ENCODE results near the gene CHST15.

The CHST15 gene

DNA sequence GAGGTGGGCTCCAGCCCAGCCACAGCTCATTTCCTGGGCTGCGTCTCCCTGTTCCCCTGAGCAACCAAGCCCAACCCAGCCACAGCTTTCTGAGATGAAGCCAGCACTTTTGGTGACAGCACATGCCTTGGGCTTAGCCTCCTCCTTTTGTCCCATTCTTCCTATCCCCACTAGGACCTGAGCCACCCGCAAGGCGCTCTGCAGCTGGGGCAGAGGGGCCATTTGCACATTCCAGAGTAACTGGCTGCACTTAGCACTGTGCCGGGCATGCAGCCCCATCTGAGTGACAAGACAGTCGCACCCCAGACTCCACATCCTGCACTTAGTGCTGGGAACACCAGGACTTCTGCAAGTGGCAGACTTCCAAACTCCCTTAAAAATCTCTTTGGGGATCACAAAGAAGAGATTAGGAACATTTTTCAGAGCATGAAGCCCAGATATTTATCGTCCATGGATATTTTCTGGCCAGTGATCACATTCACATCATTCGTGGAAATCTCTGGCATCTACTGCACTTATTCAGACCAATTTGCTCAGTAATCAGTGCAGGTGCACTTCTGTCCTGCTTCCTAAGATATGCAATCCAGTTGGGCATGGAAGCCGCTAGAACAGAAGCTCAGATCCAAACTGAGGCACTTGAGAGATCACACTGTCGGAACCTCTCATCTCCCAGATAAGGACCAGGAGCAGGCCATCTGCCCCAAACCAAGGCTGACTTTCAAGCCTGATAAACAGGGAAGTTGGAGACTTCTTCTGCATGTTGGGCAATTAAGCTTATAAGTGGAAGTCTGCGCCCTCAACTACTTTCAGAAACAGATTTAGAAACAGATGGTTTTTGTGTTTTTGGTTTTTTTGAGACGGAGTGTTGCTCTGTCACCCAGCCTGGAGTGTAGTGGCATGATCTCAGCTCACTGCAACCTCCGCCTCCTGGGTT, 26.4 kb downstream of the CHST15 start:
- in situ Hi-C loops (cut with MboI; ENCODE audit: low sequenced_read_pairs) = no loop called here

DNA sequence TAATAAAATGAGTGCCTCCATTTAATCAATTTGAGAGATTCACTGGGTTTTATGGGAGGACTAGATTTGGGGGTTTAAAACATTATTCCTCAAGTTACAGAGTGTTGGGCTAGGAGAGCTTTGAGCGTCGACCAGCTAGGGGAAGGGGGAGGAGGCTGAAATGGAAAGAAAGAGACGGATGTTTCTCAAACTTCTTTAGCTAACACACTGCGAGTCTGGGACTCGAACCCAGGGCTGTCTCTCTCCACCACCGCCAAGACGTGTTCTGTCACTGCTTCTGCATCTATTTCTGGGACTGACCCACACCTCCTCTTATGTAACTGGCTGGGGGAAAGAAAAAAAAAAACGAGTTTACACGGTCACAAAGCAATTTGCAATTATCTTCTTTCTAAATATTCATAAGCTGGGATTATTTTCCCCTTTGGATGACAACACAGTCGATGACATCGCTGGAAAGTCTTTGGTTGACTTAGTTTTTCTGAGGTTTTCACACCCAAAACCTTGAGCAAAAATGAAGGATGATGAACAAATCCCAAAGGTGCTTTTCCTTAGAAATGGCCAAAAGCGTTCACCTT, 27.2 kb downstream of the CHST15 start:
- in situ Hi-C loops (cut with MboI; ENCODE audit: low sequenced_read_pairs) = no loop called here

DNA sequence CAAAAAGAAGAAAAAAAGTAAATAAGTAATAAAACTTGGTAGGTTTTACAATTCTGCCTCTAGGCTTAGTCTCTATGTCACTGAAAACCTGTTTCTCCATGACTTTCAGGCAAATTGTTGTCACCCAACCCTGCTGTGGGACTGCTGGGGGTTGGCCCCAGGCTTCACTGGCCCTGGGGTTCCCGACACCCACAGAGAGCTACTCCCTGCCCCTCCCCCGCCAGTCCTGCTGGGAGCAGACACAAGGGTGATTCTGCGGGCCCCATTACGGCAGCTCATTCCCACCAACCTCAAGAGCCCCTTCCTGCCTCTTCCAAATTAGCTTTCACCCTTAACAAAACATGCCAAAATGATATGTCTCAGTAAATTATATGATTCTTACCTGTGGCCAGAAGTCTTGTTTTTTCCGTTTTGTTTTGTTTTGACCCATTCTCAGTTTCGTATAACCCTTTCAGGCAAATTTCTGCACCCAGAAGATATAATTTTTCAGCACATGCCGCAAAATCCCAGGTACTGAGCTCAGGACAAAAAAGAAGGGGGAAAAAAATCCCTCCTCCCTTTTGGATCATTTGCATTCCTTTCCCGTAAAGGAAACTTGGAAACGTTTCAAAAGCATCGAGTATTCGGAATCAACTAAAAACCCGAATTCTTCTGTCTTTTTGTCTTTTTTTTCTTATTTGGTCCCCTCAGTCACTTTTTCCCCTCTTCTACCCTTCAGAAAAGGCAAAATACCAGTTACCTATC, 27.8 kb downstream of the CHST15 start:
- in situ Hi-C loops (cut with MboI; ENCODE audit: low sequenced_read_pairs) = no loop called here

DNA sequence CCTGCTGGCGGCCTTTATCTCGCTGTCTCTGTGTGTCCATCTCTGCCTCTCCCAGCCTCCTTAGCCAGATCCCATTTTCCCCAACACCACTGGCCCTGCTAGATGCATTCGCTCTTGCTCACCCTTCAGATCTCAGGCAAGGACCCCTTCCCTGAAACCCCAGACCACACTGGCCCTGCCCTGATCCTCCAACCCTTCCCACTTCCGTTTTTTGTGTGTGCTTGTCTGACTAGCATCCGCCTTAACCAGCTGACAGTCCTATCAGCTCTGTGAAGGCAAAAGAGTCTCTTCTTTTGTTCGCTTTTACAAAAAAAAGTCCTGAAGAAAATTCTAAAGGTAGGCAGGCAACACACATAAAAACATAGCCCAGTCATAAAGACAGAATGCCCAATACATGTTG, 28.7 kb downstream of the CHST15 start:
- in situ Hi-C loops (cut with MboI; ENCODE audit: low sequenced_read_pairs) = no loop called here

DNA sequence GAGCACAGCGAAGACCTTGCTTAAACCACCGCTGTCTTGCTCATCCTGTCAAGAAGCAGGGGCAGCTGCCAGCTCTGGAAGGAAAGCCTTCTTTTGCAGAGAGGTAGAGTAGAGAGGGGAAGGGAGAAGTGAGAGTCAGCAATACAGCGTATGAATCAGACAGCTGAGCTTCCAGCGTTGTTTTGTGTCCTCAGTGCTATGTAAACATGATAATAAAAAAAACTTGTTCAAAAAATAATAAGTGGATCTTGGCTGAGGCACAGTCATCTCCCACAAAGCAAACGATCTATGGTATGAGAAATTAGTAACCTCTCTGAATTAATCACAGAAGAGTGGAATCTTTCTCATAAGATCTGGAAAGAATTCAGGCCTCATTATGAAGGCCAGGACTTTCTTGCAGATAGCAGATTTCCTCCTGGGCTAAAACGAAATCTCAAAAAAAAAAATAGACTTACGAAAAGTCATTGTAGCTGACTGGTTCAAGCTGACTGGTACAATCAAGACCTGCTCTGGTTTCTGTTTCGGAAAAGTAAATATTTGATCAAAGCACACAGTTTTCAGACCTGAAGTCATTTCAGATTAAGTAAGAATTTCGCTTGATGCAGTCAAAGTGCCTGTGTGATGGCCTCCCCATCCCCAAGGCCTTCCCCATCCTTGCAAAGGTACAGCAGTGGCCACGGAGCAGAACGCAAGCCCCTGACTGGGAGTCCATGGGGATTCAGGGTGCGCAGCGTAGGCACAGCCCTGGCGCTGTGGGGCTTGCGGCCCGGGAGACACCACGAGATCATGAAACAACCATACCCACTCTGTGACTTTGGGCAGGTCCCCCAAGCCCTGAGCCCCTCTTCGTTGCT, 29.4 kb downstream of the CHST15 start:
- in situ Hi-C loops (cut with MboI; ENCODE audit: low sequenced_read_pairs) = no loop called here

DNA sequence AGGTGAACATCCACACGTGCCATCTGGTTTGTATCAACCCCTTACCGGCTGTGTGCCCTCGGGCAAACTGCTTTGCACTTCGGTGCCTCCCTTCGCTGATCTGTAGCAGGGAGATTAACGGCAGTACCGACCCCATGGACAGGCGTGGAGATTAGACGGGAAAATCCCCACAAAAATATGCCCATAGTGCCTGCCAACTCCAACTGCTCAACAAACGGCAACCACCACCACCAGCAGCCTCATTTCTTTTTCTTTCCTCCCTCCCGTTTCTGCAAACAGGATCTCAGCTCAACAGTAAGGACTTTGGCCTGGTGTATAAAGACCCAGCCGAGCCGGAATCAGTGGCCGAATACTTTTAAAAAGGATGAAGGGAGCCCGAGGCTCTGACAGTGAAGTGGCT, 31.0 kb downstream of the CHST15 start:
- in situ Hi-C loops (cut with MboI; ENCODE audit: low sequenced_read_pairs) = no loop called here

DNA sequence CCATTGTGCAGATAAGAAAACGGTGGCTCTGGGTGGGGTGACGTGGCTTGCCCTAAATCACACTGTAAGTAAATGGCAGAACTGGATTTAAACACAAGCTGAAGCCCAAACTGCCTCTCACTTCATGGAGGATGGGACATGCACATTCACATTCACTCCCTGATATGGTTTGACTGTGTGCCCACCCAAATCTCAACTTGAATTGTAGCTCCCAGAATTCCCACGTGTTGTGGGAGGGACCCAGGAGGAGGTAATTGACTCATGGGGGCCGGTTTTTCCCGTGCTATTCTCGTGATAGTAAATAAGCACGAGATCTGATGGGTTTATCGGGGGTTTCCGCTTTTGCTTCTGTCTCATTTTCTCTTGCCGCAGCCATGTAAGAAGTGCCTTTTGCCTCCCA, 32.4 kb downstream of the CHST15 start:
- in situ Hi-C loops (cut with MboI; ENCODE audit: low sequenced_read_pairs) = no loop called here

DNA sequence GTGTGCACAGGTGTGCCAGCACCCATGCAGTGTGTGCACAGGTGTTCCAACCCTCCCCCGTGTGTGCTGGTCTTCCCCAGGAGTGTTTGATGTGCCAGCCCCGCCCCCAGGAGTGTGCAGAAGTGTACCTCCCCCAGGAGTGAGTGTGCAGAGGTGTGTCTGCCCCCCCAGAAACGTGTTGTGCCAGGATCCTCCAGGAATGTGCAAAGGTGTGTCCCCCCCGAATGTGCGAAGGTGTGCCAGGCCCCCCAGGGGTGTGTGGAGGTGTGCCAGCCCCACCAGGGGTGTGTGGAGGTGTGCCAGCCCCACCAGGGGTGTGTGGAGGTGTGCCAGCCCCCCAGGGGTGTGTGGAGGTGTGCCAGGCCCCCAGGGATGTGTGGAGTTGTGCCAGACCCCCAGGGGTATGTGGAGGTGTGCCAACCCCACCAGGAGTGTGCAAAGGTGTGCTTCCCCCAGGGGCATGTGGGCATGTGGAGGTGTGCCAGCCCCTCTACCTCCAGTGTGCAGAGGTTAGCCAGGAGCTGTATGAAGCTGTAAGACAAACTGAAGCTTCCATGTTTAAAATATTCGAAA, 33.2 kb downstream of the CHST15 start:
- in situ Hi-C loops (cut with MboI; ENCODE audit: low sequenced_read_pairs) = no loop called here

DNA sequence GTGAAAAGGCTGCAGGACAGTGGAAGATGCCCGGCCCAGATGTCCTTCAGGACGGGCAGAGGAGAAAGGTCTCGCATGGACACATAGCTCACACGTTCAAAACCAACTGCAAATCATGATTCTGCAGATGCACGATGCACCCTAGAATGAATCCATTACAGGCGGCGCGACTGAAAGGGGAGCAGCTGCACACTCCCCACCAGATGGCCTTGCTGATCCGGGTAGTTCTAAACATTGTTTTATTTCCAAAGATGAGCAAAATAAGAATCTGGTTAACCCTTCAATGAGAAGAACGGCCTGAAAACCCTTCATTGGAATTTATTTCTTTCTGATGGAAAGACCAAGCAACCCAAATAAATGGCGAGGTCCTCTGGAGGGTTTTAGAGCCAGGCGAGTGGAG, 33.8 kb downstream of the CHST15 start:
- in situ Hi-C loops (cut with MboI; ENCODE audit: low sequenced_read_pairs) = no loop called here

DNA sequence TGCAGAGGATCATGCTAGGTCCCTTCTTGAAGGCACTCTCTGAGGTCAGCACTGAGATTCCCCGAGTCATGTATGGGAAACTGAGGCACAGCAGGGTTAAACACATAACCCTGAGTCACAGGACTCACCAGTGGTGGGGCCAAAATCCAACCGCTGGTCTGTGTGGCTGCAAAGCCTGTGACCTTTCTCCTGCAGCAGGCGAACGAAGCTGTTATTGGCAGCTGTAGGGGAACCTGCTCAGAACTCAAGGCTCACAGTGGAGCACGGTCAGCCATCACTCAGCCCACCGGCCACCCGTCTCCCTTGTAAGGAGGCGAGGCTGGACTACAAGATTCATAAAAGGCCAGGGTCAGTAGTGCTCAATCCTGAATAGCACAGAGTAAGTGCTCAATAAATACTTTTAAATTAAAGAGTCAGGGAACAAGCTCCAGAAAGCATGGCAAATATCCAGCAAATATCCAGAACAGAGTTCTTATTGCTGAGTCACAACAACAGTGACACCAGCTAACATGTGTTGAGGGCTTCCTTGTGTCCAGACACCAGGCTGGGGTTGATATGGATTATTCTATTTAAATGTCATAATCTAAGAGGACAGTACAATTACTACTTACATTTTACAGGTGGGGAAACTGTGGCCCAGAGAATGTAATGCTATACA, 34.9 kb downstream of the CHST15 start:
- in situ Hi-C loops (cut with MboI; ENCODE audit: low sequenced_read_pairs) = no loop called here

DNA sequence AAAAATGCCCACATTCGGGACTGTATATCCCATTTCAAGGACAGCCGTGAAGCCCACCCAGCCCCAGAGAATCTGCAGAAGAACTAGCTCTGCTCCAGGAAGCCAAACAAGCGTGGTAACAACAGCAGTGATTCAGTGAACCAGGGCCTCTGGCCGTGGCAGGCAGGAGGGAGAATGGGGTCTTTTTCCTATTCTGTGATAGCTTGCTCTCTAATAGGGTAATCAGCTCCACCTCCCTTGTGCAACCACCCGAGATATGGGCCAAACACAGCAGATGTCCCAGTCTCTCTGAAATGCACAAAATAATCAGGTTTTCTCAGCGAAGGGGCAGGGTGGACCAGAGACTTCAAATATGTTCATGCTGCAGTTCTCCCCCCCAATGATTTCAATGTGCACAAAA, 35.8 kb downstream of the CHST15 start:
- in situ Hi-C loops (cut with MboI; ENCODE audit: low sequenced_read_pairs) = no loop called here

DNA sequence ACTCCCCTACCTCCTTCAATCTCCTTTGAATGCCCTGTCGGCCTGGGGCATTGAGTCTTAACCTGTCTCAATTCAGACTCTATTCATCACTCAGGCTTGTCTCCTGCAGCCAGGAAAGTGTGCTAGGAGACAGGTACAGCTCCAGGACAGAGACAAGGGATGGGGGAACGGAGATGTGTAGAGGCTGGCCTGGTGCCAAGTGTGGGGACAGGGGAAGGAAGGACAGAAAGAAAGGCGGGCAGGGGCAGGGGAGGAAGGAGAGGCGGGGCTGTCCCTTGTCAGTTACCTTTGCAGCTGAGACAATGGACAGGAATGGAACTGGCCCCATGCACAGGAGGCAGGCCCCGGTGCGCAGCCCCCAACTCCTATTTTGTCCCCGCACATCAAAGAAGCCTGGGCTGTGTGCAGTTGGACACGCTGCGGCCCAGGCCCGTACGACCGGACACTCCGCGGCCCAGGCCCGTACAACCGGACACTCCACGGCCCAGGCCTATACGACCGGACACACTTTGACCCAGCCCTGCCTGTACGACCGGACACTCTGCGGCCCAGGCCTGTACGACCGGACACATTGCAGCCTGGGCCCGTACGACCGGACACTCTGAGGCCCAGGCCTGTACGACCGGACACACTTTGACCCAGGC, 36.9 kb downstream of the CHST15 start:
- in situ Hi-C loops (cut with MboI; ENCODE audit: low sequenced_read_pairs) = no loop called here

DNA sequence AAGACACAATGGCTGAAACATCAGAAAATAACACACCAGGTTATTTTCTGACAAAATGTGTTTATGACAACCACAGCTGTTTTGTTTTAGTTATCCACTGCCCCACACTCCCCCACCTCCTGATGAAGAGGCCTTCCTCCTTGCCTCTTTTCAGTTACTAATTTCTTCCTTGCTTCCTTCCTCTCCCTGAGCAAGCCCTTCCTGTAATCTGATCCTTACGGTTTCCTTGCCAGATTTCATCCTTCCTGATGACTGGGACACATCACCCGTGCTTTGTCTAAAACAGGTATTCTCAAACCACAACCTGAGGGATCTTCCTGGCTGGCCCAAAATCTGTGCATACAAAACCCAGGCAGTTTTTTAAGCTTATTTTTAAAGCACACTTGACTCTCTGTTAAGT, 39.4 kb downstream of the CHST15 start:
- in situ Hi-C loops (cut with MboI; ENCODE audit: low sequenced_read_pairs) = no loop called here

DNA sequence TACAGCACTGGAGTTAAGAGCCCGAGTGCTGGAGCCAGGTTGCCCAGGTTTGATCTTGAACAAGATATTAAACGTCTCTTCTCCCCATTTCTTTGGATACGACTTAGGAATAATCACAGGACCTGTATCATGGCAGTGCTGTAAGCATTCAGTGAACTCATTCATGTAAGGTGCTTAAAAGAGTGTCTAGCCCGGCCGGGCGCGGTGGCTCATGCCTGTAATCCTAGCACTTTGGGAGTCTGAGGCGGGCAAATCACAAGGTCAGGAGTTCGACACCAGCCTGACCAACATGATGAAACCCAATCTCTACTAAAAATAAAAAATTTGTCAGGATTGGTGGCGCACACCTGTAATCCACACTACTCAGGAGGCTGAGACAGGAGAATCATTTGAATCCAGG, 40.8 kb downstream of the CHST15 start:
- in situ Hi-C loops (cut with MboI; ENCODE audit: low sequenced_read_pairs) = no loop called here

DNA sequence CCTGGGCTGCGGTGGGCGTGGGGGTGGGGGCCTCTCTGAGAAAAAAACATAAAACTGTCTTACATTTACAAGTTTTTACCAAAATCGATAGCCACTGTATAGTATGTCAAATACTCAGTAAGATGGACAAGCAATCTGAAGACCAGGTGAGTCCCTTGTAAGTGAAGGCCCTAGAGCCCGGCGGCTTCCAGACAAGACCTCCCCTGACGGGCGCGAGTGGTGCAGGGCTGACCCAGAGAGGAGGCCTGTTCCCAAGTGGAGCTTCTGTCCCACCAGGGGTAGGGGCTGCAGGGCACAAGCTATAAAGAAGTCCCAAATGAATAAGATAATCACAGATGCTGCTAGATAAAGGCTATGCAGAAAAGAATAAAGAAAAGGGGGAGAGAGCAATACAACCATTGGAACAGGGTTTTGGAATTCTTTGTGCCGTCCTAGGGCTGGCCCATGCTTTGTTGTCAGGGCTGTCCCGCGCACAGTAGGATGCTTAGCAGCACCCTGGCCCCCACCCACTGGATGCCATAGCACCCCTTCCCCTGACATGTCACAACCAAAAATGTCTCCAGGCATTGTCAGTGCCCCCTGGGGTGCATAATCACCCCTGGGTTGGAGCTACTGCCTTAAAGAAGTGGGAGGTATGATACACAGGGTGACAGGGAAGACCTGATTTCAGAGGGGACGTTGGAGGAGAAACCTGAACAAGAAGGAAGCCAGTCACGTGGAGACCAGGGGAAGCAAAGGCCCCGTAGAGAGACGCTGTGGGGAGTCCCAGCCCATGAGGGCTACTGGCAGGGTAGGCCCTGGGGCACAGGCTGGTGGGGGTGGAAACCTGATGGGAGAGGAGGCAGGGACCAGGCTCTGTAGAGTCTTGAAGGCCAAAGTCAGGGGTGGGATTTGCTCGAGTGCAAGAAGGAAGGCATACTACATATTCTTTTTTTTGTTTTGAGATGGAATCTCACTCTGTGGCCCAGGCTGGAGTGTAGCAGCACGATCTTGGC, 43.1 kb downstream of the CHST15 start:
- in situ Hi-C loops (cut with MboI; ENCODE audit: low sequenced_read_pairs) = no loop called here

DNA sequence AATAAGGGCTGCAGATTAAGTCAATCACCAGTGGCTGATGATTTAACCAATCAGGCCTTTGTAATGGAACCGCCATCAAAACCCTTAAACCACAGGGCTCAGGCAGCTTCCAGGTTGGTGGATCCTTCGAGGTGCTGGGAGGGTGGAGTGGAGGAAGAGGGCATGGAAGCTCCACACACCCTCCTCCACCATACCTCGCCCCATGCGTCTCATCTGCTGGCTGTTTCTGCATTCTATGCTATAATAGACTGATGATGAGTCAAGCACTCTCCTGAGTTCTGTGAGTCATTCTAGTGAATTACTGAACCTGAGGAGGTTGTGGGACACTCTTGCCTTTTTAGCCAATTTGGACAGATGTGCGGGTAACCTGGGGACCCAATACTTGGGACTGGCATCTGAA, 43.9 kb downstream of the CHST15 start:
- in situ Hi-C loops (cut with MboI; ENCODE audit: low sequenced_read_pairs) = no loop called here

DNA sequence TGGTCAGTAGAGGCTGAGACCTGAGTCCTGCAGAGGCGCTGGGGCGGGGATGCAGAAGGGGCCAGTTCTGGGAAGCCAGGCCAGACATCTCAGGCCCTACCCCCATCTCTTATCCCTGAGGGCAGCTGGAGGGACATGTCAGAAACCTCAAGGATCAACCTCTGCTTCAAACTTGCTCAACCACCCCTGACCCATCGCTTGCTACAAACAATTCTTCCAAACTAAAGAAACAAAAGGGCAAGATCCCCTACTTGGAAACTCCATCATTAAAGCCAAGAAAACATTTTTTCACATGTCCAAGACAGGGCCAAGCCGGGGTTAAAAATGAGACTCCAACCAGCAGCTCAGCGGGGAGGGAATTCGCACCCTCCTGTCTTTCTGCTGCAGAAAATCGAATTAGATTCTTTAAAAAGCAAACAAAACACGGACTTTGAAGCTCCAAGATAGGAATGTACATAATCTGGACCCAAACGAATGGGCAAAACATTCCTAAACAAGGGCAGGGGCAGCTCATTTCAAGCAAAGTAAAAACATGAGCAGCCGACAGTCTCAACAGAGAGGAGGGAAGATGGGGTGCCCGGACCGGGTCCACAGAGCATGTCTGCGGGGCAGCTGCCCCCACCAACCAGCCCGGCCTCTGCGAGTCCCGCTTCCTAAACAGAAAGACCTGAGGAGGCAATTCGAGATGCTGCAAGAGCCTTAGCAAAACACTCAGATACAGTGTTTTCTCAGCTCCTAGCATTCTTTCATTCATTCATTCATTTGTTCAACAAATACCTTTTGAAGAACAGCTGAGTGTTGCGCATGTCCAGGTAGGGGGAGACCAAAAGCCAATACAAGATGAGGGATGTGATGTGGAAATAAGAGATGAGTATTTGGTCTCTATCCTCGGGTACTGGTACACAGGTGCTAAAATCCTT, 44.8 kb downstream of the CHST15 start:
- in situ Hi-C loops (cut with MboI; ENCODE audit: low sequenced_read_pairs) = no loop called here
